HG03025 (cell line): ENCODE data around the gene TMTC3.
"Not testable (repeated sequence)": the region's sequence is repeated elsewhere in the genome, so short reads cannot be mapped to it uniquely, and the experiment has no call there.

ENCODE experiments used
- ATAC-seq: cut with Tn5 transposase; IDR thresholded peaks from one replicate; pipeline ENCODE4 v1.9.1; 2021; ENCODE audit warnings: mild to moderate bottlenecking, moderate library complexity; ENCODE audit not compliant: unreplicated experiment, low FRiP score

TMTC3 gene

DNA sequence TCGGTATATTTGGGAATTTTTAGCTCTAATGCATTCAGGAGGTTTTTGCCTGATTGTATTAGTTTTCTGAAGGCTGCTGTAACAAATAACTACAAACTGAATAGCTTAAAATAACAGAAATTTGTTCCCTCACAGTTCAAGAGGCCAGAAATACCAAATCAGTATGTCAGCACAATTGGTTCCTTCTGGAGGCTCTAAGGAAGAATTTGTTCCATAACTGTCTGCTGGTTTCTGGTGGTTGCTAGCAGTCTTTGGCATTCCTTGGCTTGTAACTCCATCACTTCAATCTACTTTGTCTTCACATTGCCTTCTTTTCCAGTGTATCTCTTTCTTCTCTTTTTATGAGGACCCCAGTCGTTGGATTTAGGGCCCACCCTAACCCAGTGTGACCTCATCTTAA, 21.3 kb downstream of the TMTC3 start:
- ATAC-seq = no peak

DNA sequence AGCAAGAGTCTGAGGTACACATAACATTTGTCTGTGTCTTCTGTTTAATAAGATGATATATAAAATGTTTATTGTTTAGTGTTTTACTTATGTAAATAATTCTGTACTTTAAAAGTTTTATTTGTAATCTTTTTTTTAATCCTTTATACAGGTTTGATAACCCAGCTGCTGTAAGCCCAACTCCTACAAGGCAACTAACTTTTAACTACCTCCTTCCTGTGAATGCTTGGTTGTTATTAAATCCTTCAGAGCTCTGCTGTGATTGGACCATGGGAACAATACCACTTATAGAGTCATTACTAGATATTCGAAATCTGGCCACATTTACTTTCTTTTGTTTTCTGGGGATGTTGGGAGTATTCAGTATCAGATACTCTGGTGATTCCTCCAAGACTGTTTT, 24.1 kb downstream of the TMTC3 start:
- ATAC-seq = no peak

DNA sequence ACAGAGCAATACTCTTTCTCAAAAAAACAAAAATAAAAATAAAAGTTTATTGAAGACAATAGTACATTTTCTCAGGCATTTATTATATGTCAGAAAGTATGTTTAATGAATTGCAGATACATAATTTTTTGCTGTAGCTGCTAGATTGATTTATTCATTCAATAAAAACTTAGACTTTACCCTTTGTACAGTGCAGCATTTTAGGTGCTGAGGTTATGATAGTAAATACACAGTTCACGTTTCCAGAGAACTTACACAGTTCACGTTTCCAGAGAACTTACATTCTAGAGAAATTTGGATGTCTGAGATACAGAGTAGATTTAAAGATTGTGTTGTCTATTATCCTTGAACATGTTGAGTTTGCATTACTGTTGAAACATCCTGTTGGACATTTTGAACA, 25.3 kb downstream of the TMTC3 start:
- no peak for ATAC-seq

DNA sequence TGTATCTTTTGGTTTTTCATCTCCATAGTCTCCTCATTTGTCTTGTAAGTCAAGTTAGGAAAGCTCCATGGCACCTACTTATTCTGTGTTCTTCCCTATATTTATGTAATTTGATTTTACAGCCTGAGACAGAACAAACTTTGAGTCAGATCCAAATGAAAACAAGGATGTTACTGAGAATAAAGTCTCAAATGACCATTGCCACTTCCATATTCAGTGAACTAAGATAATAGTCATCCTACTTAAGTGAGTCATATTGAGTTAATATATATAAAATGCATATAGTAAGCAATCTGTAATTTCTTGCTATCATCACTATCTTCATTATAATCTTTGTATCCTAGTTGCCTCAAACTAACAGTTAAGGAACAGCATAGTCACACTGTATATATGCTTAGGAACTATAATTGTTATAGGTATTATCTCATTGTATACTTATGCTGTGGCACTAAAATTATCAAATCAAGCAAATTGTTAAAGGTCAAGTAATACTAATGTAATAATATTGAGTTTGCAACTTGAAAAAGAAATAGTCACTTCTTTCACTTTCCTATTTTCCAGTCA, 30.8 kb downstream of the TMTC3 start:
- no peak for ATAC-seq

DNA sequence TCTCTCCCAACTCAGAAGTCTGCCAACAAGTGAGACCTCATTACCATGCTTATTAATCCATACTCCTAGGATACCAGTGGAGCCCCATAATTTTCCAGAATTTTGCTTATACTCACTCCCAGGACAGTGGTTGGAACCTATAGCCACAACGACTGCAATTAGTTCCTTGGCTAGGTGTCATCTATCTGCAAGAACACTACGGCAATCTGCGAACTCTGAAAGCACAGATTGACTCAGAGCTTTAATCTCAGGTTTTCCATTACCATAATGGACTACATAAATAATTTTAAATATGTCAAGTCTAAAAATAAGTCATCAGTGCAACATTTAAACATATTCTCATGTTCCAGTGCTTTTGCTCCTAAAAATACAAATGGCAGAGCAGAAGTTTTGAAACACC, 33.4 kb downstream of the TMTC3 start:
- no peak for ATAC-seq

DNA sequence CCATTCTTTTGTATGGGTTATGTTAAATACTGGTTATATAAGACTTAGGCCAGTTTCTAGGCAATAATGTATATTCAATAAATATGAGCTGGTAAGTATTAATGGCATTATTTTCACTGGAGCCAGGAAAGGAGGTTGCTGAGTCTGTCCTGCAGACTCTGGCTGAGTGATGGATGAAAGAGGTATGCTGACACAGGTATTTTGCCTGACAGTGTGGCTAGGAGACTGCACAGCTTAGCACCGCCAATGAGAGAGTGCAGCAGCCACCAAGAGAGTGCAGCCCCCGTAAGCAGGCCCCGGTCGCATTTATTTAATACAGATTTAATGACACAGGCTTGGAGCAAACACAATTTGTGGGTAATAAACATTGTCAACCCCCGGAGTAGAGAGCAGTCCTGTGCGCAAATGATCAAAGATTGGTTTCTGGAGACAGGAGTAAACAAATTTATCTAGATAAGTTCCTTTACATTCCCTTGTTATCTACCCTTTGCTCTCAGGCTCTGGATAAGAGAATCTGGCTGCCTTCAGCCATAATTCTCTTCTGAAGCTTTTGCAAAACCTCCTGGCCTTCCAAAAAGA, 37.4 kb downstream of the TMTC3 start:
- ATAC-seq = no peak

DNA sequence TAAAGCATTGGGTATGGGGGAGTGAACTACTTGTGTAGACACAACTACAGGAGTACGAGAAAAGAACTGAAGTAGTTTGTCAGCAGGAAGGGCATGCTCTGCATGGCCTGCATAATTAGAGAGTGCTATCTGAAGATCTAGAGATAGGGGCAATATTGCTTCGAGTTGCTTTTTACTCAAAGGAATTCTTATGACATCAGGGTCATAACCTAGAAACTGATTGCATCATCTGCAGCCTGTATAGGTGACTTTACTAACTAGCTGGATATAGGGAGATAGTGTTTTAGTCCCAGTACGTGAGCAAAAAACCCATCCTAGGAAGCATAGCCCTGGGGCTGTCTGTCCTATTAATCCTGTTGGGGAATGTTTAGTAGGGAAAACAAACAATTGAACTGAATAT, 39.8 kb downstream of the TMTC3 start:
- no peak for ATAC-seq

DNA sequence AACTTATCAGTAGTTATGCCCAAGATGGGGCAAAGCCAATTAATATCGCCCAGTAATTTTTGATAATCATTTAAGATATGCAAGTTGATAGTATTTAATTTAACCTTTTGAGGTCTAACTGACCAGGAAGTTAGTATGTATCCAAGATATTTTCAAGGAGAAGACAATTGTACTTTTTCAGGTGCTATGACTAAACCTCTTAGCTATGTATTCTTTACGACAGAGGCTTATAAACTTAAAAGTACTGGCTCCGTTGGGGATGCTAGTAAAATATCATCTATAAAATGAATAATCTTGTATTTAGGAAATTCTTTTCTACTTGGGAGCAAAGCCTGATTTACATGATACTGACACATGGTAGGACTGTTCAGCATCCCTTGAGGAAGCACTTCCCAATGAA, 40.3 kb downstream of the TMTC3 start:
- ATAC-seq = no peak

DNA sequence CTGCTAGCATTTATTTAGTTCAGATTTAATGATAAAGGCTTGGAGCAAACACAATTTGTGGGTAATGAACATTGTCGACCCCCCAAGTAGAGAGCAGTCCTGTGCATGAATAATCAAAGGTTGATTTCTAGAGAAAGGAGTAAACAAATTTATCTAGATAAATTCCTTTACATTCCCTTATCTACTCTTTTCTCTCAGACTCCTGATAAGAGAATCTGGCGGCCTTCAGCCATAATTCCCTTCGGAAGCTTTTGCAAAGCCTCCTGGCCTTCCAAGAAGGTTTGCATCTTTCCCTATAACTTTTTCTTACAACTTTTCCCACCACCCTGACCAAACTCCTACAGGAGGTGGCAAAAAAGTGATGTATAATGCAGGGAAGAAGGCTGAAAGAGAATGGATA, 42.1 kb downstream of the TMTC3 start:
- no peak for ATAC-seq

DNA sequence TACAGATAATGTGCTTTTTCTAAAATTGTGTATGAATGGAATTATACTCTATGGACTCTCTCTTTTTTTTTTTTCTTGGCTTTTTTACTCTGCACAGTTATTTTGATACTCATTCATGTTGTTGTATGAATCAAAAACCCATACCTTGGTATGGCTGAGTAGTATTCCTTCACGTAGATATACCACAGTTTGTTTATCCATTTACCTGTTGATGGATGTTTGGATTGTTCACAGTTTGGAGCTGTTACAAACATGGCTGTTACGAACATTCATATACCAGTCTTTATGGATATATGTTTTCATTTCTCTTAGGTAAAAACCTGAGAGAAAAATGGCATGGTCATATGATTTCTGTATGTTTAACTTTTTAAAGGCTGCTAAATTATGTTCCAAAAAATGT, 43.2 kb downstream of the TMTC3 start:
- ATAC-seq = no peak

DNA sequence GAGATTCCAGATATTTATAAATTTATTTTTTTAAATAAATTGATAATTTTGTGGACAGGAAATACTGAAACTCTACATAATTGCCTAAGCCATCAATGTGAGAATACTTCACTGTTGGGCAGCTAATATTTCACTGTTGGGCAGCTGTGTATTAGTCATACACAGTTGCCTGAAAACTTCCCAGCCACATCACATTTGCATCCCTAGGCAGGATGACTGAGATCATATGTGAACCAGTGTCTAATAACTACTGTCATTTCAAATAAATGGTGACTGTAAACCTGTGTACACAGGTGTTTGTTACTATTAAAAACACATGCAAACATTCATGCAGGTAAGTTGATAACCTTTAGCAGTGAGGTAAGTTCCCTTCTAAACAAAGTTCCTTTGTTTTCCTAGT, 43.9 kb downstream of the TMTC3 start:
- no peak for ATAC-seq

DNA sequence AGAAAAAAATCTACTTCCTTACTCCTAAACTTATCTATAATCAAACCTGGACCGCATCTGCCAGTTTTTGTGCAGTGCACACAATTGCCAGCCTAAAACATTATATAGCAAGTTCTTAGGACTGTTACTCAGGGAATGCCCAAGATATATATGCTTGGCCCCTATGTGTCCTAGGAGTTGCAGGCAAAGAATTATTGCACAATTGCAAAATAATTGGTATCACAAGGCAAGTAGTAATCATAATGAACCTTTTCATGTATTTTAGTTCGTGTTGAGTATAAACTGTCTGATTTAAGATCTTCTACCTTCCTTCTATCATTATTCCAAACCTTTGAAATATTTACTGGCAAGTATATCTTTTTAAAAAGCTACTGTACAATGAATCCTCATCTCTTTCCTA, 45.5 kb downstream of the TMTC3 start:
- ATAC-seq = no peak

DNA sequence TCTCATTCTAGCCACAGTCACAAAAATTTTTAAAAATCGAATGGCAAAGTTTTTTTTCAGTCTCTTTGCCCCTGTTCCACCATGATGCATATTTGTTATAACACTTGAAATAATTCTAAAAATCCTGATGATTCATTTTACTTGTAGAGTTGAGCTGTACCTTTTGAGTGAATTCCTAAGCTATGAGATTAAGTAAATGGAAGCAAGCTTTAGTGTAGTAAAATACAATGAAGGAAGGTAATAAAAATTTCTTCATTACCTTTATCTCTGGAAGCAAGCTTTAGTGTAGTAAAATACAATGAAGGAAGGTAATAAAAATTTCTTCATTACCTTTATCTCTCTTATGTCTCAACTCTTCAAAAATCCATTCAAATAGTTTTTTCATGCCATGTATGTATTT, 46.1 kb downstream of the TMTC3 start:
- no peak for ATAC-seq

DNA sequence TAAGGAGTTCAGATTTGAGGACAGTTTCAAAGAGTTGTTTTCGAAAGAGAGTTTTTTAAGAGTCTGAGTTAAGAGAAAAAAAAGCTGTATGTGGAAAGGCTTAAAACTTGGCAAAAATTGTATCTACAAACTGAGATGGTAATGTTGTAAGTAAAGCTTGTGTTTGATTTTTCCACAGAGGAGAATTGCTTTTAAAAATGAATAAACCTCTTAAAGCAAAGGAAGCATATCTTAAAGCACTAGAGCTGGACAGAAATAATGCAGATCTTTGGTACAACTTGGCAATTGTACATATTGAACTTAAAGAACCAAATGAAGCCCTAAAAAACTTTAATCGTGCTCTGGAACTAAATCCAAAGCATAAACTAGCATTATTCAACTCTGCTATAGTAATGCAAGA, 50.3 kb downstream of the TMTC3 start:
- ATAC-seq = no peak

DNA sequence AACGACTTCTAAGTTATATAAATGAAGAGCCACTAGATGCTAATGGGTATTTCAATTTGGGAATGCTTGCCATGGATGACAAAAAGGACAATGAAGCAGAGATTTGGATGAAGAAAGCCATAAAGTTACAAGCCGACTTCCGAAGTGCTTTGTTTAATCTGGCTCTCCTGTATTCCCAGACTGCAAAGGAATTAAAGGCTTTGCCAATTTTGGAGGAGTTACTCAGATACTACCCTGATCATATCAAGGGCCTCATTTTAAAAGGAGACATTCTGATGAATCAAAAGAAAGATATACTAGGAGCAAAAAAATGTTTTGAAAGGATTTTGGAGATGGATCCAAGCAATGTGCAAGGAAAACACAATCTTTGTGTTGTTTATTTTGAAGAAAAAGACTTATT, 52.8 kb downstream of the TMTC3 start:
- ATAC-seq = no peak

DNA sequence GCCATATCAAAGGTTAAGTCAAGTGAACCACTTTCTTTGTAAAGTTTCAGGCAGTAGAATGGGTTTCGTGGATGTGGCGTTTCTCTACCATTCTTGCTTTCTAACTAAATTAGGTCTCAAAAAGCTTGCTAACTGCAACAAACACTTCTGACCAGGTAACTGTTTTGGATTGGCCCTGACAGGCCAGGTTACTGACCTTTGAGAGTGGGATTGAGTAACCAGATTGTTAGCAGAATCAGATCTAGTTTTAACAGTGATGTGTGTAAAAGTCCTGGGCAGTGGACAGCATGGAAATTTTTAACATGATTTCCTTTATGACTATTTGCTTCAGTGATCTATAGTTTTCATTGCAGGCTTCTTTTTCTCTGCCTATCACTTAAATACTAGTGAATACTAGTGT, 57.9 kb downstream of the TMTC3 start:
- no peak for ATAC-seq

DNA sequence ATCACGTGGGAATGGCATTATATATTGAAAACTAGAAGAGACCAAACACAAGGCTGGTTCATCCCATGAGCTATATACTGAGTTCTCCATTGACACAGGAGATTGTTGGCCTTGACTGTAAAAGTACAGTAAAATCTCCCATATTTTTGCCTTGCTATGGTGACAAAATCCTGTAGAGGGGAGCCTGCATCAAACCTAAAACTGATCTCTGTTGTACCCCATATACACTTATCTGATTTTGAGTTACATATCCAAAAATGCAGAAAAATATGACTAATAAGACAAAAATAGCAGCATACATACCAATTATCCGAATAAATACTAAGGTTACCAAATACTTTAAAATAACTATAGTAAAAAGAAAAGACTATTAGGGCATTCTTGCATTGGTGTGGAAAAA, 60.4 kb downstream of the TMTC3 start:
- no peak for ATAC-seq

DNA sequence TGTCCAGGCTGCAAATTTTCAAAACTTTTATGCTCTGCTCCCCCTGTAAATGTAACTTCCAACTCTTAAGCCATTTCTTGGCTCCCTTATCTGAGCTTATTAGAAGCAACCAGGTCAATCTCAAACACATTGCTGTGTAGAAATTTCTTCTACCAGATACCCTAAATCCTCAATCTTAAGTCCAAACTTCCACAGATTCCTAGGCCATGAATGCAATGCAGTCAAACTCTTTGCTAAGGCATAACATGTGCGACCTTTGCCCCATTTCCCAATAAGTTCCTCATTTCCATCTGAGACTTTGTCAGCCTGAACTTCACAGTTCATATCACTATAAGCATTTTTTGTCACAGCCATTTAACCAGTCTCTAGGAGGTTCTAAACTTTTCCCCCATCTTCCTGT, 64.5 kb downstream of the TMTC3 start:
- ATAC-seq = no peak

DNA sequence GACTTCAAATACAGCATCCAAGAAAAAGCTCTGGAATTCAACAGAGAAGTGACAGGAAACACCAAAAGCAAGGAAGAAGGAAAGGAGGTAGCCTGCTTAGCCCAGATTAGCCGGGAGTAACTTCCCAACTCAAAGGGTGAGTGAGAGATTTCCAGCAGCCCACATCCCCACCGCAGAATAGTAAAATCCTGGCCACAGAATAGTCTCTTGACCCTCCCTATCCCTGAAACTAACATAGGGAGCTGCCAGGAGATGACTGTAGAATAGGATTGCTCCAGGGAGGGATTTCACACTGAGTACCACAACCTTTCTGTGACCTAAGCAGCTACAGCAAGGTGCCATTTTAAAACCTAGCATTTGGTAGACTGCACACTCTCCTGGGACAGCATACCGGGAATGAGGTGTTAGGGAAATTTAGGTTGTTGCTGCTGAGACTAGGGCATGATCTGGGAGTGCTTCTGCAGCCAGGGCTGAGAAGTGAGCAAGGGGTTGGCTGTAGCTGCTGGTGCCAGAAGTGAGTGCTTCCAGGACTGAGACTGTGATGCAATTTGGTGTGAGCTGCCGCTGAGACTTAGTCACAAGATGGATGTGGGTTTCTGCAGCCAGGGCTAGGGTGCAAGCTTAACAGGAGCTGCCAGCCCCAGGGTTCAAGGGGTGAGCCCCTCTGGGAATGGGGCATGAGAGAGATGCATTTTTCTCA, 66.0 kb downstream of the TMTC3 start:
- ATAC-seq = no peak

DNA sequence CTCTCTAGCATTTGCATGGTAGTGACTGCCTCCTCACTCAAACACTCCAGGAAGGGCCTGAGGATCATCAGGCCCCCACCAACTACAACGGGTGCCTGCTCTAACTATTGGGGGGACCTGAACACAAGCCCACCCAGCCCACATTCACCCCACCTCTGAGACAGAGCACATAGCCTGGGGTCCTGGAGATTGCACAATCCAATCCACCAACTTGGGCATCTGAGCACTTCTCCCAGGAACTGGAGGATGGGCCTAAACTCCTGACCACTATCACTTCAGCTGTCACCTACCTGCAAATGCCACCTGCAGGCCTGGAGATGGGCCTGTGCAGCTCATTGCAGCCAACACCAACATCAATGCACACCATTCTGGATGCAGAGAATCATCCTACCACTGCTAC, 66.6 kb downstream of the TMTC3 start:
- no peak for ATAC-seq

DNA sequence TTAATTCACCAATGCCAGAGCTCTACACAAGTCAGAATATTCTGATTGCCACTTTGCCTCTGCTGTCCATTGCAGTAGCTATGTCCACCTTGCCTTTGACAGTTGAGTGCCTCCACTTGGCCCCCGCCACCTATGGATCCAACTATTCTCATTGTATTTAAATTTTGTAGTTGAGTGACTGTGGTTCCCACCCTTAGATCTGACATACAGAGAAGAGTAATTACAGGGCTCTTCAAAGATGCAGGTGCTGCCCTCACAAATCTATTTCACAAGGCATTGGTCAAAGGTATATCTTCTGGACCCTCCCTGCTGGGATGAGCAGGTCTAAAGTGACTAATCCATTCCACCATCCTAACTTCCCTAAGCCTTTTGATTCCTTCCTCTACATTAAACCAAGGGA, 68.2 kb downstream of the TMTC3 start:
- not testable (repeated sequence) for ATAC-seq

DNA sequence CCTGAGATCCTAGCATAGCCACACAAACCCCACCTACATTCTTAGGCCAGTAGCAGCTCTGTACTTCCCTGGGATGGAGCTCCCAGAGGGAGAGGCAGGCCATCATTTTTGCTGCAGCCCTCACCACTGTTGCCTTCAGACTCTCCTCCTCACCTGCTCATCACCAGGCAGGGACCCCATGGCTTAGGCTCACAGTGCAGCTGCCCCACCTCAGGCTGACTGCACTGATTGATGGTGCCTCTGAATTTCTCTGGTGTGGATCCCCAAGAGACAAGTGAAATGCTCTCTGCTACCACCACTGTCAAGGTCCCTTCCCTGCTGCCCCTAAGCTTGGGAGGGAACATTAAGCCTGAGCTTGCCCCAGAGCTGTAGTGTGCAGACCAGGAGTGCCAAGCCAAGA, 76.2 kb downstream of the TMTC3 start:
- no peak for ATAC-seq
